GM18526 (cell line): ENCODE data around the gene DENND10.

ENCODE experiments used
- POLR2A ChIP-seq: IDR thresholded peaks from 3 replicates; pipeline ENCODE4 v1.6.1; 2011; ENCODE audit not compliant: insufficient read length; ENCODE audit errors: extremely low read depth

The DENND10 gene

GRCh38 chr10:119087271-119087882, 16.5 kb upstream of the DENND10 start:
- TF ChIP-seq POLR2A: no peak

GRCh38 chr10:119090026-119090795, 13.7 kb upstream of the DENND10 start:
- no peak for TF ChIP-seq POLR2A

GRCh38 chr10:119090968-119091367, 12.9 kb upstream of the DENND10 start:
- no peak for TF ChIP-seq POLR2A

GRCh38 chr10:119095640-119096039, 8.3 kb upstream of the DENND10 start:
- no peak for TF ChIP-seq POLR2A

GRCh38 chr10:119098576-119098975, 5.3 kb upstream of the DENND10 start:
- no peak for TF ChIP-seq POLR2A

- no peak for TF ChIP-seq POLR2A
Observed at GRCh38 chr10:119100434-119101238, 3.3 kb upstream of the DENND10 start.

- TF ChIP-seq POLR2A: no peak
Observed at GRCh38 chr10:119101366-119102098, 2.4 kb upstream of the DENND10 start.

- no peak for TF ChIP-seq POLR2A
Observed at GRCh38 chr10:119103241-119103902, 541 bp upstream of the DENND10 start.

GRCh38 chr10:119104654-119105015, 722 bp downstream of the DENND10 start:
- TF ChIP-seq POLR2A: no peak

- no peak for TF ChIP-seq POLR2A
Observed at GRCh38 chr10:119105155-119105554, 1.2 kb downstream of the DENND10 start.

- no peak for TF ChIP-seq POLR2A
Observed at GRCh38 chr10:119112056-119112455, 8.1 kb downstream of the DENND10 start.

- TF ChIP-seq POLR2A: no peak
Observed at GRCh38 chr10:119113751-119114732, 10.1 kb downstream of the DENND10 start.

GRCh38 chr10:119115926-119116325, 12.0 kb downstream of the DENND10 start:
- no peak for TF ChIP-seq POLR2A
